IPS-20b (cell line): ENCODE measurements around the gene NAALADL2.
A peak's percentile ranks its signal among the peaks of the same experiment; 100 is the strongest.
"Not testable (repeated sequence)": the region's sequence is repeated elsewhere in the genome, so short reads cannot be mapped to it uniquely, and the experiment has no call there.

Experiments used
- H3K27ac ChIP-seq: one replicate; pipeline ENCODE4 v1.5.1; 2013; ENCODE audit warnings: low read length
- H3K27me3 ChIP-seq: 2 replicates; pipeline ENCODE4 v1.6.1; 2013; ENCODE audit warnings: mild to moderate bottlenecking, low read length, inconsistent platforms; ENCODE audit not compliant: insufficient read depth
- H3K36me3 ChIP-seq: 2 replicates; pipeline ENCODE4 v1.6.1; 2013; ENCODE audit warnings: low read depth, mild to moderate bottlenecking, inconsistent platforms, low read length, moderate library complexity; ENCODE audit not compliant: insufficient read depth
- H3K4me1 ChIP-seq: 2 replicates; pipeline ENCODE4 v1.6.1; 2013; ENCODE audit warnings: mild to moderate bottlenecking, control low read depth, inconsistent platforms, low read length, moderate library complexity; ENCODE audit not compliant: insufficient read depth
- H3K4me3 ChIP-seq: 2 replicates; pipeline ENCODE4 v1.5.1; 2013; ENCODE audit warnings: mild to moderate bottlenecking, low read length, inconsistent platforms
- H3K9ac ChIP-seq: 2 replicates; pipeline ENCODE4 v1.6.1; 2013; ENCODE audit warnings: low read depth, mild to moderate bottlenecking, inconsistent platforms, low read length, moderate library complexity
- H3K9me3 ChIP-seq: 2 replicates; pipeline ENCODE4 v1.6.1; 2013; ENCODE audit warnings: mild to moderate bottlenecking, low read depth, low read length, inconsistent platforms; ENCODE audit not compliant: insufficient read depth

The NAALADL2 gene

DNA sequence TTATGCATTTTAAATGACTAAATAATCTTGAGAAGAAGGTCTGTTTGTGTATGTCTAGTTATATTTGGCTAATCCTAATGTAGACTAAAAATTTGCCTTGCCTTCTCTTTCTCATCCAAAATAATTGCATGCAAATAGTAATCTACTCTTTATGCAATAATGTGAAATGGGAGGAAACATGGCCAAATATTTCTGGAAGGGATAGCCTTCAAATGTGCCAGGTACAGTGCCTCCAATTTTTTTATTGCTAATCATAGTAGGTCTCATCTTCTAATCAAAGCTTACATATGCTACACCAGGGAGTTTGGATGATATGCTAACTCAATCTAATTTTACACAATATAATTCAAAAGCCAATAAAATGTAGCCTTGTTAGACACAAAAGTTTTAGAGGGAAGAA lies 911.3 kb downstream of the NAALADL2 start:
- no peak overlapping the region for H3K27ac ChIP-seq

GRCh38 chr3:175777495-175777894 lies 918.4 kb downstream of the NAALADL2 start:
- Histone ChIP-seq H3K4me1 (no peaks in the 10 kb centered on the region), H3K36me3 (no peaks in the 10 kb centered on the region), H3K27me3 (no peaks in the 10 kb centered on the region), H3K27ac (no peak overlapping the region), H3K4me3 (no peak overlapping the region), H3K9me3 (no peaks in the 10 kb centered on the region), H3K9ac (no peak overlapping the region)

More for the DNA sequence above, 911.3 kb downstream of the NAALADL2 start:
- no peaks in the 10 kb centered on the region for H3K27me3 ChIP-seq
- no peaks in the 10 kb centered on the region for H3K4me1 ChIP-seq
- H3K9me3 ChIP-seq, result no peaks in the 10 kb centered on the region
- H3K9ac ChIP-seq, result no peak overlapping the region
- H3K36me3 ChIP-seq, result no peaks in the 10 kb centered on the region
- H3K4me3 ChIP-seq, result no peak overlapping the region

GRCh38 chr3:175777965-175778364 lies 918.8 kb downstream of the NAALADL2 start:
- no peak overlapping the region for H3K4me3 ChIP-seq
- H3K36me3 ChIP-seq, result no peaks in the 10 kb centered on the region
- no peaks in the 10 kb centered on the region for H3K4me1 ChIP-seq
- no peaks in the 10 kb centered on the region for H3K27me3 ChIP-seq
- H3K9ac ChIP-seq, result no peak overlapping the region
- no peaks in the 10 kb centered on the region for H3K9me3 ChIP-seq
- H3K27ac ChIP-seq, result no peak overlapping the region

GRCh38 chr3:175778994-175779393 lies 919.9 kb downstream of the NAALADL2 start:
- Histone ChIP-seq H3K36me3 (no peaks in the 10 kb centered on the region), H3K9ac (no peak overlapping the region), H3K27ac (no peak overlapping the region), H3K27me3 (no peaks in the 10 kb centered on the region), H3K9me3 (no peaks in the 10 kb centered on the region), H3K4me1 (no peaks in the 10 kb centered on the region), H3K4me3 (no peak overlapping the region)

DNA sequence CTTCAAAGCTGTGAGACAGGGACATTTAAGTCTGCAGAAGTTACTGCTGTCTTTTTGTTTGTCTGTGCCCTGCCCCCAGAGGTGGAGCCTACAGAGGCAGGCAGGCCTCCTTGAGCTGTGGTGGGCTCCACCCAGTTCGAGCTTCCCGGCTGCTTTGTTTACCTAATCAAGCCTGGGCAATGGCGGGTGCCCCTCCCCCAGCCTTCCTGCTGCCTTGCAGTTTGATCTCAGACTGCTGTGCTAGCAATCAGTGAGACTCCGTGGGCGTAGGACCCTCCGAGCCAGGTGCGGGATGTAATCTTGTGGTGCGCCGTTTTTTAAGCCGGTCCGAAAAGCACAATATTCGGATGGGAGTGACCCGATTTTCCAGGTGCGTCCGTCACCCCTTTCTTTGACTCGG lies 928.0 kb downstream of the NAALADL2 start:
- not testable (repeated sequence) for H3K9ac ChIP-seq, H3K4me3 ChIP-seq, H3K27me3 ChIP-seq, H3K36me3 ChIP-seq, H3K4me1 ChIP-seq, H3K27ac ChIP-seq, H3K9me3 ChIP-seq

- Histone ChIP-seq H3K9me3 (no peaks in the 10 kb centered on the region), H3K4me3 (no peak overlapping the region), H3K36me3 (no peaks in the 10 kb centered on the region; the same call in 1 of the 2 replicates), H3K9ac (no peak overlapping the region), H3K27me3 (no peaks in the 10 kb centered on the region), H3K27ac (no peak overlapping the region), H3K4me1 (peaks cover 7% of the 10 kb centered on the region; the same call in 1 of the 2 replicates)
These were observed 933.1 kb downstream of the NAALADL2 start for GRCh38 chr3:175792245-175792644.

- H3K4me3 ChIP-seq, result no peak overlapping the region
- no peaks in the 10 kb centered on the region for H3K9me3 ChIP-seq
- no peaks in the 10 kb centered on the region for H3K4me1 ChIP-seq
- H3K27me3 ChIP-seq, result no peaks in the 10 kb centered on the region
- no peak overlapping the region for H3K9ac ChIP-seq
- no peak overlapping the region for H3K27ac ChIP-seq
- no peaks in the 10 kb centered on the region for H3K36me3 ChIP-seq
These were observed 939.2 kb downstream of the NAALADL2 start for GRCh38 chr3:175798326-175798725.

- Histone ChIP-seq H3K4me3 (no peak overlapping the region), H3K27me3 (no peaks in the 10 kb centered on the region), H3K9me3 (no peaks in the 10 kb centered on the region), H3K4me1 (peaks cover 9% of the 10 kb centered on the region), H3K27ac (no peak overlapping the region), H3K36me3 (no peaks in the 10 kb centered on the region), H3K9ac (no peak overlapping the region)
These were observed 946.7 kb downstream of the NAALADL2 start for GRCh38 chr3:175805825-175806224.

GRCh38 chr3:175807175-175807574 lies 948.0 kb downstream of the NAALADL2 start:
- H3K9ac ChIP-seq, result no peak overlapping the region
- H3K27me3 ChIP-seq, result no peaks in the 10 kb centered on the region
- no peaks in the 10 kb centered on the region for H3K36me3 ChIP-seq
- H3K4me3 ChIP-seq, result no peak overlapping the region
- no peak overlapping the region for H3K27ac ChIP-seq
- peaks cover 9% of the 10 kb centered on the region for H3K4me1 ChIP-seq
- no peaks in the 10 kb centered on the region for H3K9me3 ChIP-seq

DNA sequence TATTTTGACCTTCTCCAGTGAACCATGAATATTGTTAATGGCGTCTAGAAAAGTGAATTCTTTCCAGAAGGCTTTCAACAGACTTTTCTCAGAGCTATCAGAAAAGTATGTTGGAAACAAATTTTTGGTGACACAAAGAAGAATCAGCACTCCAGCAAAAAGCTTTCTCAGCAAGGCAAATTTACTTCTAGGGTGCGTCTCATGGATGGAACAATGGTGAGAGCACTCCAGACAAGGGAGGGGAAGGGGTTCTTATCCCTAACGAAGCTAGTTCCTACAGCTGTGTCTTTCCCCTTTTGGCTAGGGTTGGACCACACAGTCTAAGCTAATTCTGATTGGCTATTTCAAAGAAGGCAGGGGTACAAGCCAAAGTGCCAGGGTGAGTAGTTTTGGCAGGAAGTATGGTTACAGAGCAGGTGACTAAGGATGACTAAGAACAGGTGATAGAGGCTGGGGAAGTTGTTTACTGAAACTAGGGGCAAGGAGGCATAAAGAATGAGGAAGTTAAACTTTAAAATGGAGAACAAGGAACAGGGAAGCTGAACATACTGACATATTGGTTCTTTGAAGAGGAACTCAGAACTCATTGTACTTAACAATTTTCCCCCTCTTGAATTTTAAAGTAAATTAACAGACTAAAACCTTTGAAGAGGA lies 959.8 kb downstream of the NAALADL2 start:
- no peak overlapping the region for H3K4me3 ChIP-seq
- H3K27ac ChIP-seq, result no peak overlapping the region
- H3K4me1 ChIP-seq, result peaks cover 7% of the 10 kb centered on the region; the same call in 1 of the 2 replicates
- no peaks in the 10 kb centered on the region for H3K27me3 ChIP-seq
- peaks cover 24% of the 10 kb centered on the region for H3K9me3 ChIP-seq
- H3K9ac ChIP-seq, result no peak overlapping the region
- H3K36me3 ChIP-seq, result peaks cover 4% of the 10 kb centered on the region; the same call in 1 of the 2 replicates

DNA sequence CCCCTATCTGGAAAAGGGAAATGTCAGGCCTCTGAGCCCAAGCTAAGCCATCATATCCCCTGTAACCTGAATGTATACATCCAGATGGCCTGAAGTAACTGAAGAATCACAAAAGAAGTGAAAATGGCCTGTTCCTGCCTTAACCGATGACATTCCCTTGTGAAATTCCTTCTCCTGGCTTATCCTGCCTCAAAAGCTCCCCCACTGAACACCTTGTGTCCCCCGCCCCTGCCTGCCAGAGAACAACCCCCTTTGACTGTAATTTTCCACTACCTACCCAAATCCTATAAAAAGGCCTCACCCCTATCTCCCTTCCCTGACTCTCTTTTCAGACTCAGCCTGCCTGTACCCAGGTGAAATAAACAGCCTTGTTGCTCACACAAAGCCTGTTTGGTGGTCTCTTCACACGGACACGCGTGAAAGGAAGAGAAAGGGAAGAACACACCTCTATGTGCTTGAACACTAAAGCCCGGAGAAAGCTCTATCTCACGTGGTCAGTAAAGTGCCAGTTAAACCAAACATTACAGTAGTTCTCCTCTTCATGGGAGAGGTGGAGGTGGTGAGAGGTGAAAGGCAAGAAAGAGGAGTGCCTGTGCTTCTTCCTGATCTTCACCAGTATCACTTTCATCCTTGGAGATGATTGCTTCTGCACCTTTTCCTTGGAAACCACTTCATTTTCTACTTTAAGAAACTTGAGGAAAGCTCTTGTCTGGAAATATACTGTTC lies 963.8 kb downstream of the NAALADL2 start:
- Histone ChIP-seq H3K4me1 (peaks cover 12% of the 10 kb centered on the region), H3K9me3 (peaks cover 24% of the 10 kb centered on the region)
- not testable (repeated sequence) for H3K4me3 ChIP-seq, H3K27me3 ChIP-seq, H3K9ac ChIP-seq, H3K36me3 ChIP-seq, H3K27ac ChIP-seq

DNA sequence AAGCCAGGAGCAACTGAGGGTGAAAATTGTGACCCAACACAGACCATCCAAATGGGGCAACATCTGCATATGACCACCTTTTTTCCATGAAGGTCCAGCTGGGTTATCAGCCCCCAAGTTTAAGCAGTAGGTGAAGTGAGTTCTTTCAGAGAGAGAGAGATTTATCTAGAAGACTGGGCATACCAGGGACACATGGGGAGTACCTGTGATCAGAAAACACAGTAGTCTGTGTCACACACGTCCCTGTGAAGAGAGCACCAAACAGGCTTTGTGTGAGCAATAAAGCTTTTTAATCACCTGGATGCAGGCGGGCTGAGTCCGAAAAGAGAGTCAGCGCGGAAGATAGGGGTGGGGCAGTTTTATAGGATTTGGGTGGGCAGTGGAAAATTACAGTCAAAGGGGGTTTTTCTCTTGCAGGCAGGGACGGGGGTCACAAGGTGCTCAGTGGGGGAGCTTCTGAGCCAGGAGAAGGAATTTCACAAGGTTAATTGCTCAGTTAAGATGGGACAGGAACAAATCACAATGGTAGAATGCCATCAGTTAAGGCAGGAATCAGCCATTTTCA lies 966.0 kb downstream of the NAALADL2 start:
- not testable (repeated sequence) for H3K9me3 ChIP-seq, H3K27me3 ChIP-seq, H3K4me3 ChIP-seq, H3K36me3 ChIP-seq, H3K9ac ChIP-seq
- H3K4me1 ChIP-seq, result peaks cover 12% of the 10 kb centered on the region
- H3K27ac ChIP-seq, result peak overlapping the region; percentile 36
